SW480 (cell line): ENCODE results near the gene LMBRD1.
A peak's percentile ranks its signal among the peaks of the same experiment; 100 is the strongest.
"Not testable (repeated sequence)": the region's sequence is repeated elsewhere in the genome, so short reads cannot be mapped to it uniquely, and the experiment has no call there.

ENCODE experiments used
- DNase-seq: peaks from one replicate; pipeline ENCODE4 v3.0.0-alpha.2; 2016; ENCODE audit warnings: low spot score

The LMBRD1 gene

GRCh38 chr6:69732640-69733039 is 64.2 kb downstream of the LMBRD1 start:
- no peak for DNase-seq

DNA sequence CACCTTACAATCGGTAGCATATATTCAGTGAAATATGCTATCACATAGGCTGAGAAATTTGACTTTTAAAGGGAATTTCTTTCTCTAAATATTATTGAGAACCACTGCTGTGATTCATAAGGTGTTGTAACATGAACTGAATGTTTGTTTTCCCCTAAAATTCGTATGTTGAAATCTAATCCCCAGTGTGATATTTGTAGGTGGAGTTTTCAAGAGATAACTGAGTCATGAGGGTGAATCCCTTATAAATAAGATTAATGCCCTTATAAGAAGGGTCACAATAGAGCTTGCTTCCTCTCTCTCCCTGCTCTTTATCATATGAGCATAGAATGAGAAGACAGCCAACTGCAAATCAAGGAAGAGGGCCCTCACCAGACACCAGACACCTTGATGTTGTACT is 64.8 kb downstream of the LMBRD1 start:
- DNase-seq = no peak

- DNase-seq = peak; percentile 11
Measured at GRCh38 chr6:69729870-69730449, 66.8 kb downstream of the LMBRD1 start.

GRCh38 chr6:69722683-69723082 is 74.1 kb downstream of the LMBRD1 start:
- DNase-seq = no peak

- peak; percentile 18 for DNase-seq
Measured at GRCh38 chr6:69719602-69720193, 77.1 kb downstream of the LMBRD1 start.

- DNase-seq = no peak
Measured at GRCh38 chr6:69706724-69707123, 90.1 kb downstream of the LMBRD1 start.

- DNase-seq = no peak
Measured at GRCh38 chr6:69705954-69706353, 90.9 kb downstream of the LMBRD1 start.

DNA sequence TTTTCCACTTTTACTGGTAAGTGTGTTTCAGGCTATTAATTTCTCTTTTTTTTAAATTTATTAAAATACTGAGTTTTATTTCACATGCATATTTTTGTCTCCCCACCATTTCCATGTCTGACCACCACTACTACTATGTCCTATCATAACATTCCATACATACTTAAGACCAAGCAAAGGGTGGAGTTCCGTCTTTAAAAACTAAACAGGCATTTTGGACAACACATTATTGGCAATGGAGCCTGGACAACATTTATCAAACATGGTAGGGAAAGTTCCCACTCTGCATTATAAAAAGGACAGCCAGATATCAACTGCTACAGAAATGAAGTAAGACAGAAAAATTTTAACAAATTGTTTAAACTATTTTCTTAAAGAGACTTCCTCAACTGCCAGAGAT is 91.9 kb downstream of the LMBRD1 start:
- no peak for DNase-seq

DNA sequence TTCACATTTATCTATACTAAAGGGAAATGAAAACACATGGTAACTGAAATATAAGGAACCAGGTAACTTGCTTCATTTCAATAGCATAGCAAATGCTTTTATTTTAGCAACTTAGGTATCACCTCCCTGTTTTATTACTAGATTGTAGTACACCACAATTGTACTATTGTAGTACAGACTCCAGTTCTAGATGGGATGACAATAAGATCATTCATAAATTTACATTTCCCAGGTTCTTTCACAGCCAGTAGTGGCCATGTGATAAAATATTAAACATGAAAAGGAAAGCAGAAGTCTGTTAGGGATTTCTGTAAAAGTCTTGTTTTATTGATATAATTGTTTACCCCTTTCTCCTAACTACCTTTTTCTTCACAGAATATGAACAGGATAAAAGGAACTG is 97.2 kb downstream of the LMBRD1 start:
- DNase-seq = no peak

DNA sequence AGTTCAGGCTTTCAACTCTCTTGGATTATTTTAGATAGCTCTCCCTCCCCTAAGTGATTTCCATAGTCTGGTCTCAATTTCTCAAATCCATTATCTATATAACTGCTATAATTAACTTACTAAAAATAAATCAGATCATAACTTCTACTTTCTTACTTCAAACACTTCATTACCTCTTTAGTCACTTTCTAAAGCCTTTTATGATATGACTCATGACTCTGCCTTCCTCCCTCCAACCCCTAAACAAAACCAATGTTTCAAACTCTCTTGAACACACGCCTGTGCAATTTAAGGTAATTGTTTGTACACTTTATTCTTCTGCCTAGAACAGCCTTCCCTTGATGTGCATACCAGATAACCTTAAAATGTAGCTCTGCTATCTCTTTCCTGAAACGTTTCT is 100.5 kb downstream of the LMBRD1 start:
- DNase-seq = peak; percentile 0

GRCh38 chr6:69693762-69694161 is 103.0 kb downstream of the LMBRD1 start:
- DNase-seq = no peak

DNA sequence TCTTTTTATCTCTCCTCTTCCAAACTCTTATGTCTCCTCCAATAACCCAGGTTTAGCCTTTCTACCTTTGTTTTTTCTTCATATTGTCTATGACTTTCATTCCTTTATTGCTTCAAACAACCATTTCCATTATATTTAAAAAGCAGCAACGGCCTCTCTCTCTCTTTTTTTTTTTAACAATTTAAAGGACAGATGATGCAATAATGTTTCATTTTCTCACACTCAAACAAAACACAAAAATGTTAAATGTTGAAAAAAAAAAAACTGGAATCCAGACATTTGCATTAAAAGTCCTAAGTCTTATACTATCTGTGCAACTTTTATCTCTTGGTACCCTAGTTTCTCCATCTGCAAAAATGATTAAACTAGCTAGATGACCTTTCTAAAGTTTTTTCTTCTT is 105.8 kb downstream of the LMBRD1 start:
- DNase-seq = no peak

DNA sequence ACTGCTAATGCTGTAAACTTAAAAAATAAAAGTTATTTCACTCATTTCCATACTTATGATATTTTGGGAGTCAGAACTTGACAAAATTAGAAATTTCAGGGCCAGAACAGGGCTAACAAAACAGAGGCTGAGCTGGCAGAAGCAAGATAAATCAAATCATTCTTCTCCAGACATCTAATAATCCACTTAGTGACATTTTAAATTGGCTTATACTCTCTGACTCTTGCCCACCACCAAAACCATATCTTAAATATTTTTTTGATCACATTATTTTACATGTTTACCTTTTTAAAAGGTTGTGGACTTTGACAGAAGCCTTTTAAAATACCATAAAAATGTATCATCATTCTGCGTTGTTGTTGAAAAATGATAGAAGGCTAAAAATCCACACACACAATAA is 116.5 kb downstream of the LMBRD1 start:
- no peak for DNase-seq

- DNase-seq = no peak
Measured at GRCh38 chr6:69673298-69673697, 123.5 kb downstream of the LMBRD1 start.

DNA sequence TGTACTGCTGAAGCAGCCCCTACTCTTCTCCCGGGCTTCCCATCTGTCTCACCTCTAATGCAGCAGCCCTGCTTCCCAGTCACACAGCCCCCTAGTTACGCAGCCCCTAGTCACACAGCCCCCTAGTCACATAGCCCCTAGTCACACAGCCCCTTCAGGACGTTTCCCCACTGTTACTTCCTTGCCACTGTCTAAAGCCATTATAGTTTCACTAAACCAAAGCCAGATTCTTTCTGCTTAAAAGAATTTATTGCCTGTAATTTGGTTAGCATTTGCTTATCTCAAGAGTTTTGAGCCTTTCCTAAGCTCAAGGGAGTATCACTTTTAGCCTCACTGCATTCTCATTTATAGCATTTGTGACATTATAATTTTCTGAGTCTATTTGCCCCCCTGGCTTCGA is 127.9 kb downstream of the LMBRD1 start:
- DNase-seq = no peak

GRCh38 chr6:69666779-69667178 is 130.0 kb downstream of the LMBRD1 start:
- DNase-seq = not testable (repeated sequence)

- DNase-seq = no peak
Measured at GRCh38 chr6:69665437-69665836, 131.4 kb downstream of the LMBRD1 start.

- no peak for DNase-seq
Measured at GRCh38 chr6:69664551-69664950, 132.3 kb downstream of the LMBRD1 start.

- no peak for DNase-seq
Measured at GRCh38 chr6:69663215-69663614, 133.6 kb downstream of the LMBRD1 start.

DNA sequence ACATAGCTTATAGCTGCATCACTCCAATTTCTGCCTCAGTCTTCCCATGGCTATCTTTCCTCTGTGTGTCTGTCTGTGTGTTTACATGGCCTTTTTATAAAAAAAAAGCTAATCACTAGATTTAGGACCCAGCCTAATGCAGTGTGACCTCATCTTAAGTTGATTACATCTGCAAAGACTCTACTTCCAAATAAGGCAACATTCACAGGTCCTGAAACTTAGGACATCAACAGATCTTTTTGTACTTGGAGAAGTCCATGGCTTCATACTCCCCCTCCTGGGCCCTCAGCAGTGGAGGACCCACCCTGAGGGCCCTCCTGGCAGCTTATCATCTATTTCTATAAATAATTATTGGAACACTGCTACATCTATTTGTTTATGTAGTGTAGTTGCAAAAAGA is 146.1 kb downstream of the LMBRD1 start:
- no peak for DNase-seq

GRCh38 chr6:69647726-69648125 is 149.1 kb downstream of the LMBRD1 start:
- peak; percentile 41 for DNase-seq

DNA sequence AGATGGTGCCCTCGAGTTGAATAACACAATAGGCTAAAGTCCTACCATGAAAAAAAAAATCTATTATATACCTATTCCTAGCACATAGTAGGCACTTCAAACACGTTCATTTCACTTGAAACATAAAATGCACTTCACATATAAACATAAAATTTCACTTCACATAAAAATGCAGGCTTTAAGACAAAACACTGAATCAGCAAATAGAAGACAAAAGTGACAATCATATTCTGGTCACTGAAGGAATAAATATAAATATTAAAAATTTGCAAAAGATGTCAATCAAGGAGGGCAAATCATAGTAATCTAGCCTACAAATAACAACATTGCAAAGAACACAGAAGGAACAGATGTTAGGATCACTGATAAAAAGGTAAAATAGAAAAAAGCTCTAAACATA is 153.1 kb downstream of the LMBRD1 start:
- DNase-seq = no peak

- DNase-seq = no peak
Measured at GRCh38 chr6:69632932-69633331, 163.9 kb downstream of the LMBRD1 start.
